ENCODE data around the gene BEX2. TPM values are rescaled to one million over a fixed set of nuclear protein-coding genes. Genes with fewer than 3 reads are reported as not detected.
A peak's percentile ranks its signal among the peaks of the same experiment; 100 is the strongest.
"Not testable (repeated sequence)": the region's sequence is repeated elsewhere in the genome, so short reads cannot be mapped to it uniquely, and the experiment has no call there.

Gene BEX2
- total RNA-seq, 1 donor from 2014 or later = 14.3 TPM

- Histone ChIP-seq H3K4me1 (no peaks in the 10 kb centered on the region), H3K36me3 (no peaks in the 10 kb centered on the region), H3K27me3 (ENCODE audit: low read depth) (no peaks in the 10 kb centered on the region), H3K4me3 (peak overlapping the region; percentile 35), H3K27ac (no peak overlapping the region), H3K9me3 (no peaks in the 10 kb centered on the region)
- intact Hi-C loops (cut with DNase I) = no loop called here
- DNase-seq (no peak), ATAC-seq (no peak)
- TF ChIP-seq CTCF (IDR thresholded peaks at IDR 0.05) = no peak
Measured at GRCh38 chrX:103330681-103331288, 20.0 kb upstream of the BEX2 start.

GRCh38 chrX:103329991-103330390, 19.2 kb upstream of the BEX2 start, which contains the start of gene TCEAL7:
Gene TCEAL7 (plus strand): TSS chrX:103330239. CDS start chrX:103331404, 1,165 bp downstream.
- peak within 1 kb of the TSS; percentile 35 for H3K4me3 ChIP-seq
- intact Hi-C loops (cut with DNase I) = no loop called here
- H3K27ac ChIP-seq = no peak within 1 kb of the TSS
- H3K27me3 ChIP-seq (ENCODE audit: low read depth) = no peaks in the 10 kb centered on the region
- DNase-seq (no peak), ATAC-seq (peak in 1 of 2 donors; percentile 26)
- H3K4me1 ChIP-seq = no peaks in the 10 kb centered on the region
- H3K9me3 ChIP-seq = no peaks in the 10 kb centered on the region
- no peaks in the 10 kb centered on the region for H3K36me3 ChIP-seq
- no peak for TF ChIP-seq CTCF (IDR thresholded peaks at IDR 0.05)

- ATAC-seq = no peak
- Histone ChIP-seq H3K4me3 (peak overlapping the region; percentile 55), H3K4me1 (no peaks in the 10 kb centered on the region), H3K9me3 (no peaks in the 10 kb centered on the region), H3K27ac (no peak overlapping the region), H3K36me3 (no peaks in the 10 kb centered on the region), H3K27me3 (ENCODE audit: low read depth) (no peaks in the 10 kb centered on the region)
- intact Hi-C loops (cut with DNase I) = no loop called here
- no peak for TF ChIP-seq CTCF (IDR thresholded peaks at IDR 0.05)
- DNase-seq = no peak
Measured at GRCh38 chrX:103311399-103311780, 600 bp upstream of the BEX2 start.

GRCh38 chrX:103309860-103310554, 783 bp downstream of the BEX2 start:
- no peak for TF ChIP-seq CTCF (IDR thresholded peaks at IDR 0.05)
- H3K9me3 ChIP-seq = no peaks in the 10 kb centered on the region
- no peaks in the 10 kb centered on the region for H3K4me1 ChIP-seq
- no peaks in the 10 kb centered on the region for H3K36me3 ChIP-seq
- intact Hi-C loops (cut with DNase I) = no loop called here
- no peaks in the 10 kb centered on the region for H3K27me3 ChIP-seq (ENCODE audit: low read depth)
- no peak for DNase-seq
- ATAC-seq = peak; percentile 54 to 55
- H3K27ac ChIP-seq = no peak overlapping the region
- H3K4me3 ChIP-seq = peak overlapping the region; percentile 55

GRCh38 chrX:103305666-103306065, 5.1 kb downstream of the BEX2 start:
- ATAC-seq; H3K27me3 ChIP-seq (ENCODE audit: low read depth); H3K27ac ChIP-seq; DNase-seq; H3K36me3 ChIP-seq; H3K4me1 ChIP-seq; H3K4me3 ChIP-seq; intact Hi-C loops (cut with DNase I); H3K9me3 ChIP-seq: not testable (repeated sequence)

- intact Hi-C loops (cut with DNase I) = no loop called here
Measured at GRCh38 chrX:103304705-103305104, 6.1 kb downstream of the BEX2 start.

More at GRCh38 chrX:103304705-103305104, 6.1 kb downstream of the BEX2 start:
- H3K27me3 ChIP-seq (ENCODE audit: low read depth) = no peaks in the 10 kb centered on the region
- H3K4me1 ChIP-seq = no peaks in the 10 kb centered on the region
- H3K9me3 ChIP-seq = no peaks in the 10 kb centered on the region
- no peak overlapping the region for H3K4me3 ChIP-seq
- DNase-seq = no peak
- H3K36me3 ChIP-seq = no peaks in the 10 kb centered on the region
- no peak for ATAC-seq
- H3K27ac ChIP-seq = no peak overlapping the region
- TF ChIP-seq CTCF (IDR thresholded peaks at IDR 0.05) = no peak
